ENCODE data around the gene STXBP1. TPM values are rescaled to one million over a fixed set of nuclear protein-coding genes. Genes with fewer than 3 reads are reported as not detected.

The STXBP1 gene
- total and polyA plus RNA-seq, 9 of the 15 experiments (the other 6 are each of a cell fraction or from before 2014, with no cell fraction given), result 4.6 to 35.1 (median 9.7) TPM

DNA sequence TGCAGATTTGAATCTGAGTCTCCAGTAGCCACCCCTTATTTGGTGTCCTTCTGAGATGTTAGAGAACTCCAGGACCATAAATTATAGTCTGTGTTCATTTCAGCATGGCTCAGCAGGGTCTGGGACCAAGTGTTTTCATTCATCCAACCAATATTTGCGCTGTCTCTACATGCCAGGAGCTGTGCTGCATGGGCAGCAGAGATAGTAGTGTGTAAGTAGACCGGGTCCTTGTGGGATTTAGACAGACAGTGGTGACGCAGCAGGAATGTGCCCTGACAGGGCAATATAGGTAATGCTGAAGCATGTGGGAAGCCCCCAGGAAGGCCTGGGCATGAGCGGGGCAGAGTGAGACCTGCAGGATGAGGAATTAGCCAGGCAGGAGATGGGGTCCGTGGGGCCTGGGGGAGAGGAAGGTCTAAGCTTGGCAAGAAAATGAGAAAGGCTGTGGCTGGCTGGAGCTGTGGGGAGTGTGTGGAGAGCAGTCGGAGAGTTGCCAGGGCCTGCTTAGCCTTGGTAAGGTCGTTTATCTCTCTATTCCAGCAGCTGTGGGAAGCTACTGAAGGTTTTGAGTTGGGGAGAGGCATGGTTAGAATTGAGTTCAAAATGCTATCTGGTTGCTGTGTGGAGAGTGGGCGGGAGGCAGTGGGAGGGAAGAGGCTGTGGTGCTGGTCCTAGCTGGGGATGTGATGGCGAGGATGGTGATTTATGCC is 16.8 kb downstream of the STXBP1 start (continued):
- TF ChIP-seq, protein P1, sequence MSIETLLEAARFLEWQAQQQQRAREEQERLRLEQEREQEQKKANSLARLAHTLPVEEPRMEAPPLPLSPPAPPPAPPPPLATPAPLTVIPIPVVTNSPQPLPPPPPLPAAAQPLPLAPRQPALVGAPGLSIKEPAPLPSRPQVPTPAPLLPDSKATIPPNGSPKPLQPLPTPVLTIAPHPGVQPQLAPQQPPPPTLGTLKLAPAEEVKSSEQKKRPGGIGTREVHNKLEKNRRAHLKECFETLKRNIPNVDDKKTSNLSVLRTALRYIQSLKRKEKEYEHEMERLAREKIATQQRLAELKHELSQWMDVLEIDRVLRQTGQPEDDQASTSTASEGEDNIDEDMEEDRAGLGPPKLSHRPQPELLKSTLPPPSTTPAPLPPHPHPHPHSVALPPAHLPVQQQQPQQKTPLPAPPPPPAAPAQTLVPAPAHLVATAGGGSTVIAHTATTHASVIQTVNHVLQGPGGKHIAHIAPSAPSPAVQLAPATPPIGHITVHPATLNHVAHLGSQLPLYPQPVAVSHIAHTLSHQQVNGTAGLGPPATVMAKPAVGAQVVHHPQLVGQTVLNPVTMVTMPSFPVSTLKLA (conservative IDR thresholded peaks at IDR 0.05), result peak; percentile 46 to 75; a peak in 3 of 4 replicates
- TF ChIP-seq ARHGAP35 (IDR thresholded peaks at IDR 0.05; ENCODE audit: partially characterized antibody), result no peak
- TF ChIP-seq ZNF253 (CRISPR knock-in tag; conservative IDR thresholded peaks at IDR 0.05), result no peak
- peak in 1 of 2 experiments; percentile 10; a peak in 1 of 4 replicates for TF ChIP-seq FOXK2 (conservative IDR thresholded peaks at IDR 0.05 in 1 of 2, IDR thresholded peaks at IDR 0.05 in 1 of 2; ENCODE audit: low read depth in 2 of 2)
- TF ChIP-seq ZNF778 (CRISPR knock-in tag; IDR thresholded peaks at IDR 0.05), result no peak
- peak; percentile 80 for TF ChIP-seq NFE2 (IDR thresholded peaks at IDR 0.05; ENCODE audit: low read depth)
- TF ChIP-seq TRIM28 (IDR thresholded peaks at IDR 0.05), result 0 out of 2 replicates have a peak, but pooled peaks have one; percentile 5
- TF ChIP-seq TCF3 (CRISPR knock-in tag; IDR thresholded peaks at IDR 0.05), result peak; percentile 59
- no peak for TF ChIP-seq BCL6 (CRISPR knock-in tag; IDR thresholded peaks at IDR 0.05)
- 0 out of 2 replicates have a peak, but pooled peaks have one; percentile 12 for TF ChIP-seq SMARCA5 (IDR thresholded peaks at IDR 0.05)
- no peak for TF ChIP-seq PCBP2 (IDR thresholded peaks at IDR 0.05; ENCODE audit: low read depth, low read length, poor library complexity, severe bottlenecking)
- TF ChIP-seq, protein P2, sequence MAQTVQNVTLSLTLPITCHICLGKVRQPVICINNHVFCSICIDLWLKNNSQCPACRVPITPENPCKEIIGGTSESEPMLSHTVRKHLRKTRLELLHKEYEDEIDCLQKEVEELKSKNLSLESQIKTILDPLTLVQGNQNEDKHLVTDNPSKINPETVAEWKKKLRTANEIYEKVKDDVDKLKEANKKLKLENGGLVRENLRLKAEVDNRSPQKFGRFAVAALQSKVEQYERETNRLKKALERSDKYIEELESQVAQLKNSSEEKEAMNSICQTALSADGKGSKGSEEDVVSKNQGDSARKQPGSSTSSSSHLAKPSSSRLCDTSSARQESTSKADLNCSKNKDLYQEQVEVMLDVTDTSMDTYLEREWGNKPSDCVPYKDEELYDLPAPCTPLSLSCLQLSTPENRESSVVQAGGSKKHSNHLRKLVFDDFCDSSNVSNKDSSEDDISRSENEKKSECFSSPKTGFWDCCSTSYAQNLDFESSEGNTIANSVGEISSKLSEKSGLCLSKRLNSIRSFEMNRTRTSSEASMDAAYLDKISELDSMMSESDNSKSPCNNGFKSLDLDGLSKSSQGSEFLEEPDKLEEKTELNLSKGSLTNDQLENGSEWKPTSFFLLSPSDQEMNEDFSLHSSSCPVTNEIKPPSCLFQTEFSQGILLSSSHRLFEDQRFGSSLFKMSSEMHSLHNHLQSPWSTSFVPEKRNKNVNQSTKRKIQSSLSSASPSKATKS (CRISPR knock-in tag; IDR thresholded peaks at IDR 0.05), result no peak
- peak; percentile 53; the same call in 1 of the 2 replicates for TF ChIP-seq MAFF (IDR thresholded peaks at IDR 0.05; ENCODE audit: low read length)
- TF ChIP-seq MBD2 (IDR thresholded peaks at IDR 0.05; ENCODE audit: borderline replicate concordance, low read depth), result no peak; the same call in 1 of the 2 replicates
- TF ChIP-seq IRF2 (CRISPR knock-in tag; IDR thresholded peaks at IDR 0.05), result no peak
- TF ChIP-seq NR2C2 (CRISPR knock-in tag; IDR thresholded peaks at IDR 0.05), result 0 out of 2 replicates have a peak, but pooled peaks have one; percentile 29
- TF ChIP-seq NR2C2 (tag; IDR thresholded peaks at IDR 0.05), result no peak
- TF ChIP-seq, protein P3, sequence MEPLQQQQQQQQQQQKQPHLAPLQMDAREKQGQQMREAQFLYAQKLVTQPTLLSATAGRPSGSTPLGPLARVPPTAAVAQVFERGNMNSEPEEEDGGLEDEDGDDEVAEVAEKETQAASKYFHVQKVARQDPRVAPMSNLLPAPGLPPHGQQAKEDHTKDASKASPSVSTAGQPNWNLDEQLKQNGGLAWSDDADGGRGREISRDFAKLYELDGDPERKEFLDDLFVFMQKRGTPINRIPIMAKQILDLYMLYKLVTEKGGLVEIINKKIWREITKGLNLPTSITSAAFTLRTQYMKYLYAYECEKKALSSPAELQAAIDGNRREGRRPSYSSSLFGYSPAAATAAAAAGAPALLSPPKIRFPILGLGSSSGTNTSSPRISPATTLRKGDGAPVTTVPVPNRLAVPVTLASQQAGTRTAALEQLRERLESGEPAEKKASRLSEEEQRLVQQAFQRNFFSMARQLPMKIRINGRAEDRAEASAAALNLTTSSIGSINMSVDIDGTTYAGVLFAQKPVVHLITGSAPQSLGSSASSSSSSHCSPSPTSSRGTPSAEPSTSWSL (CRISPR knock-in tag; IDR thresholded peaks at IDR 0.05; ENCODE audit: borderline replicate concordance), result no peak
- TF ChIP-seq NFATC3 (IDR thresholded peaks at IDR 0.05), result no peak
- TF ChIP-seq EP400 (IDR thresholded peaks at IDR 0.05), result no peak
- TF ChIP-seq, protein P4, sequence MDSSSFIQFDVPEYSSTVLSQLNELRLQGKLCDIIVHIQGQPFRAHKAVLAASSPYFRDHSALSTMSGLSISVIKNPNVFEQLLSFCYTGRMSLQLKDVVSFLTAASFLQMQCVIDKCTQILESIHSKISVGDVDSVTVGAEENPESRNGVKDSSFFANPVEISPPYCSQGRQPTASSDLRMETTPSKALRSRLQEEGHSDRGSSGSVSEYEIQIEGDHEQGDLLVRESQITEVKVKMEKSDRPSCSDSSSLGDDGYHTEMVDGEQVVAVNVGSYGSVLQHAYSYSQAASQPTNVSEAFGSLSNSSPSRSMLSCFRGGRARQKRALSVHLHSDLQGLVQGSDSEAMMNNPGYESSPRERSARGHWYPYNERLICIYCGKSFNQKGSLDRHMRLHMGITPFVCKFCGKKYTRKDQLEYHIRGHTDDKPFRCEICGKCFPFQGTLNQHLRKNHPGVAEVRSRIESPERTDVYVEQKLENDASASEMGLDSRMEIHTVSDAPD (CRISPR knock-in tag; IDR thresholded peaks at IDR 0.05), result no peak
- peak; percentile 22 for TF ChIP-seq HNRNPLL (IDR thresholded peaks at IDR 0.05; ENCODE audit: low read depth, low read length, poor library complexity, severe bottlenecking)
- peak in 1 of 2 experiments; percentile 25; a peak in 1 of 4 replicates for TF ChIP-seq KDM1A (IDR thresholded peaks at IDR 0.05)

Data from K562 (cell line).